ENCODE measurements around the gene ZNF664. TPM values are rescaled to one million over a fixed set of nuclear protein-coding genes. Genes with fewer than 3 reads are reported as not detected.

The ZNF664 gene
- total and polyA plus RNA-seq, 2 of the 4 experiments (the other 2 are of a cell fraction), result 29.9 to 32.6 TPM

DNA sequence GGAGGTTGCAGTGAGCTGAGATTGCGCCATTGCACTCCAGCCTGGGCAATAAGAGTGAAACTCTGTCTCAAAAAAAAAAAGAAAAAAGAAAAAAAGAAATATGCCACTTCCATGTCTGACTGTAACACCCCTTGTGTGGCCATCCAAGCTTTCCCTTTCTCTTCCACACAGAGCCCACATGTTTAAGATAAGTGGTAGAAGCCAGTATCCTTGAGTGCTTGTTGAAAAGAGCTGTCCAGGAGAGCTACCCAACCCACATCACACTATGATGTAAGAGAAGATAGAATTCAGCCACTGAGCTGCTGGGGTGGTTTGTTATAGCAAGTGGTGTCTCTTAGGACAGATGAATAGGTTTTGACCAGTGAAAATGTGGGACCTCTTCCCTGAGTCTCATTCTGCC, 82.1 kb downstream of the ZNF664 start:
- ChIA-PET CTCF (no interaction called here), POLR2A (ENCODE audit: unreplicated experiment) (no interaction called here)
- Histone ChIP-seq H4K5ac (ENCODE audit: low read depth, low read length) (no peak overlapping the region), H3K18ac (ENCODE audit: low read depth, low read length) (no peak overlapping the region), H3K9ac (ENCODE audit: low read depth, low read length) (no peak overlapping the region), H2BK120ac (ENCODE audit: low read depth, low read length) (no peak overlapping the region), H2AK5ac (ENCODE audit: low read depth, low read length) (no peak overlapping the region), H3K14ac (replicated peaks; ENCODE audit: low read depth, low read length) (no peak overlapping the region), H2BK5ac (ENCODE audit: low read depth, low read length, poor library complexity, severe bottlenecking) (no peak overlapping the region), H3K23ac (ENCODE audit: low read depth, low read length) (no peak overlapping the region), H3K79me1 (ENCODE audit: low read depth in 1 of 2, low read length in 2 of 2) (no peaks in the 10 kb centered on the region), H3K4me1 (ENCODE audit: control insufficient read depth, insufficient read depth, low read length) (no peaks in the 10 kb centered on the region), H3K4ac (ENCODE audit: low read depth, low read length) (no peak overlapping the region), H3K4me2 (ENCODE audit: low read depth, low read length) (no peak overlapping the region), H4K91ac (ENCODE audit: insufficient read depth, low read depth, low read length) (no peak overlapping the region), H3K4me3 (ENCODE audit: insufficient read depth, low read depth, low read length) (no peak overlapping the region), H4K20me1 (ENCODE audit: insufficient read depth, low read length) (no peaks in the 10 kb centered on the region), H4K8ac (ENCODE audit: low read depth in 2 of 2, low read length in 2 of 2) (no peak overlapping the region), H2BK15ac (ENCODE audit: low read depth, low read length) (no peak overlapping the region), H3K27me3 (ENCODE audit: control insufficient read depth, insufficient read depth, low read length) (peaks cover 6% of the 10 kb centered on the region), H2AFZ (replicated peaks; ENCODE audit: low read length, poor library complexity) (no peak overlapping the region), H3K9me1 (ENCODE audit: insufficient read depth, low read length) (no peaks in the 10 kb centered on the region), H3K36me3 (ENCODE audit: control insufficient read depth, insufficient read depth, low read length) (no peaks in the 10 kb centered on the region), H3K56ac (ENCODE audit: extremely low read depth, insufficient read depth, low read length) (no peak overlapping the region), H3K9me3 (ENCODE audit: control insufficient read depth, insufficient read depth, low read length) (0 out of 2 replicates have a peak, but pooled peaks cover 2% of the 10 kb centered on the region), H3K27ac (ENCODE audit: insufficient read depth, low read length) (no peak overlapping the region), H2BK20ac (ENCODE audit: low read depth, low read length) (no peak overlapping the region), H2AK9ac (replicated peaks; ENCODE audit: low read depth, low read length, poor library complexity) (no peak overlapping the region)
- dilution Hi-C loops (cut with HindIII; ENCODE audit: low sequenced_read_pairs, unreplicated experiment), result no loop called here
- in situ Hi-C loops (cut with MboI; ENCODE audit: low sequenced_read_pairs), result no loop called here
- intact Hi-C loops (cut with micrococcal nuclease), result no loop called here
- DNase-seq (no peak), ATAC-seq (ENCODE audit: low read depth) (no peak)
- TF ChIP-seq NFE2L2 (IDR thresholded peaks at IDR 0.05; ENCODE audit: low read depth, low read length) (no peak), POLR2A (IDR thresholded peaks at IDR 0.05; ENCODE audit: low read depth, low read length) (no peak), BHLHE40 (IDR thresholded peaks at IDR 0.05; ENCODE audit: low read depth, low read length) (no peak), FOS (IDR thresholded peaks at IDR 0.05; ENCODE audit: low read depth, low read length) (no peak), MAZ (IDR thresholded peaks at IDR 0.05; ENCODE audit: borderline replicate concordance, low read depth, low read length) (no peak), RCOR1 (IDR thresholded peaks at IDR 0.05; ENCODE audit: insufficient replicate concordance, low read length) (no peak), RAD21 (IDR thresholded peaks at IDR 0.05; ENCODE audit: low read length) (no peak), MXI1 (IDR thresholded peaks at IDR 0.05; ENCODE audit: borderline replicate concordance, low read depth, low read length) (no peak), CHD1 (IDR thresholded peaks at IDR 0.05; ENCODE audit: low read depth, low read length) (no peak), SMC3 (IDR thresholded peaks at IDR 0.05; ENCODE audit: low read depth, low read length) (no peak), RFX5 (IDR thresholded peaks at IDR 0.05; ENCODE audit: low read depth, low read length) (no peak), MAFK (IDR thresholded peaks at IDR 0.05; ENCODE audit: low read depth, low read length) (no peak)
- TF ChIP-seq, protein P1, sequence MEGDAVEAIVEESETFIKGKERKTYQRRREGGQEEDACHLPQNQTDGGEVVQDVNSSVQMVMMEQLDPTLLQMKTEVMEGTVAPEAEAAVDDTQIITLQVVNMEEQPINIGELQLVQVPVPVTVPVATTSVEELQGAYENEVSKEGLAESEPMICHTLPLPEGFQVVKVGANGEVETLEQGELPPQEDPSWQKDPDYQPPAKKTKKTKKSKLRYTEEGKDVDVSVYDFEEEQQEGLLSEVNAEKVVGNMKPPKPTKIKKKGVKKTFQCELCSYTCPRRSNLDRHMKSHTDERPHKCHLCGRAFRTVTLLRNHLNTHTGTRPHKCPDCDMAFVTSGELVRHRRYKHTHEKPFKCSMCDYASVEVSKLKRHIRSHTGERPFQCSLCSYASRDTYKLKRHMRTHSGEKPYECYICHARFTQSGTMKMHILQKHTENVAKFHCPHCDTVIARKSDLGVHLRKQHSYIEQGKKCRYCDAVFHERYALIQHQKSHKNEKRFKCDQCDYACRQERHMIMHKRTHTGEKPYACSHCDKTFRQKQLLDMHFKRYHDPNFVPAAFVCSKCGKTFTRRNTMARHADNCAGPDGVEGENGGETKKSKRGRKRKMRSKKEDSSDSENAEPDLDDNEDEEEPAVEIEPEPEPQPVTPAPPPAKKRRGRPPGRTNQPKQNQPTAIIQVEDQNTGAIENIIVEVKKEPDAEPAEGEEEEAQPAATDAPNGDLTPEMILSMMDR (conservative IDR thresholded peaks at IDR 0.05; ENCODE audit: low read depth, low read length), result no peak
- no CpG with 5 or more reads among the region's 1 CpG for WGBS, 2 experiments (ENCODE audit: extremely low coverage in 2 of 2, insufficient read length in 1 of 2)
- no TSS peak for BruUV-seq (replicated peaks)

Data from IMR-90 (cell line).